ENCODE results near the gene LMO1. TPM values are rescaled to one million over a fixed set of nuclear protein-coding genes. Genes with fewer than 3 reads are reported as not detected.

Gene LMO1
- polyA plus RNA-seq, 3 donors = not detected

DNA sequence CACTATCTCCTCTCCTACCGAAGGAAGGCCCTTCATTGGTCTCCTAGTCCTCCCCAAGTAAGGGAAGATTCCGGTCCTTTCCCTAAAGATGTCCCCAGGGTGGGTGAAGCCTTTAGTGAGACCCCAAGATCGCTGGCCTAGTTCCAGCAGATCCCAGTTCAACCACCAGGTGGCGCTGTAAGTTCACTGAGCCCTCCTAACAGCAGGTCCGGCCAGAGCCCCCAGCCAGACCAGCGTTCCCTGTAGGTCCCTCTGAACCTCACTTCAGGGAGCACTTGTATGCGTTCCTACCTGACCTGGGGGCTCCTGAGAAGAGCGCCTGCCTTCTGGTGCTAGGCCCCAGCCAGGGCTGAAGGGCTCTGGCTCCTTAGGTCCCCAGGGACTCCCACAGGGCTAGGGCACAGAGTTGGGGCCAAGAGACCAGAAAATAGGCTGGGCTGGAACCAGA, 38.1 kb downstream of the LMO1 start:
- Histone ChIP-seq H3K79me2 (ENCODE audit: insufficient read depth, low read length) (no peaks in the 10 kb centered on the region), H3K9ac (ENCODE audit: insufficient read depth, low read length, poor library complexity, severe bottlenecking) (no peak overlapping the region), H2AFZ (ENCODE audit: insufficient read depth, low read depth, low read length, poor library complexity, severe bottlenecking) (no peak overlapping the region), H3K9me3 (replicated peaks in 1 of 2; ENCODE audit: control insufficient read depth in 1 of 2, insufficient read depth in 1 of 2, low read length in 2 of 2) (no peaks in the 10 kb centered on the region), H3K4me3 (replicated peaks in 1 of 3; ENCODE audit: low read depth in 2 of 3, low read length in 3 of 3) (no peak overlapping the region), H3K36me3 (replicated peaks in 1 of 2; ENCODE audit: control insufficient read depth in 1 of 2, insufficient read depth in 2 of 2, low read length in 2 of 2) (no peaks in the 10 kb centered on the region), H3K4me2 (replicated peaks; ENCODE audit: extremely low read depth, low read length, poor library complexity, severe bottlenecking) (no peak overlapping the region), H3K4me1 (ENCODE audit: control insufficient read depth in 1 of 2, insufficient read depth in 2 of 2, low read length in 2 of 2) (peaks cover 4 to 13% of the 10 kb centered on the region in 2 donors), H3K27ac (ENCODE audit: low read depth in 1 of 2, low read length in 2 of 2) (no peak overlapping the region), H4K20me1 (ENCODE audit: insufficient read depth, low read length) (no peaks in the 10 kb centered on the region), H3K27me3 (ENCODE audit: control insufficient read depth in 2 of 2, insufficient read depth in 2 of 2, low read length in 2 of 2) (no peaks in the 10 kb centered on the region)
- intact Hi-C loops (cut with micrococcal nuclease) = loop anchor here (2.0 to 5.0 kb wide), 2 partner anchors 37 to 341 kb away; partner anchors contain the start of gene LMO1 (in 1 of the 2)
- TF ChIP-seq, protein P1, sequence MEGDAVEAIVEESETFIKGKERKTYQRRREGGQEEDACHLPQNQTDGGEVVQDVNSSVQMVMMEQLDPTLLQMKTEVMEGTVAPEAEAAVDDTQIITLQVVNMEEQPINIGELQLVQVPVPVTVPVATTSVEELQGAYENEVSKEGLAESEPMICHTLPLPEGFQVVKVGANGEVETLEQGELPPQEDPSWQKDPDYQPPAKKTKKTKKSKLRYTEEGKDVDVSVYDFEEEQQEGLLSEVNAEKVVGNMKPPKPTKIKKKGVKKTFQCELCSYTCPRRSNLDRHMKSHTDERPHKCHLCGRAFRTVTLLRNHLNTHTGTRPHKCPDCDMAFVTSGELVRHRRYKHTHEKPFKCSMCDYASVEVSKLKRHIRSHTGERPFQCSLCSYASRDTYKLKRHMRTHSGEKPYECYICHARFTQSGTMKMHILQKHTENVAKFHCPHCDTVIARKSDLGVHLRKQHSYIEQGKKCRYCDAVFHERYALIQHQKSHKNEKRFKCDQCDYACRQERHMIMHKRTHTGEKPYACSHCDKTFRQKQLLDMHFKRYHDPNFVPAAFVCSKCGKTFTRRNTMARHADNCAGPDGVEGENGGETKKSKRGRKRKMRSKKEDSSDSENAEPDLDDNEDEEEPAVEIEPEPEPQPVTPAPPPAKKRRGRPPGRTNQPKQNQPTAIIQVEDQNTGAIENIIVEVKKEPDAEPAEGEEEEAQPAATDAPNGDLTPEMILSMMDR (IDR thresholded peaks at IDR 0.05) = peak; percentile 99
- peak; percentile 44 to 66 (median 66) for DNase-seq
- peaks cover 0 to 2% (median 0%) of the 10 kb centered on the region in 7 donors for H3K9me3 Mint-ChIP-seq
- H3K27ac Mint-ChIP-seq = peak overlapping the region in 1 of 7 donors; percentile 21
- no peak overlapping the region for H3K4me3 Mint-ChIP-seq
- 18% methylated on average over 7 of the region's 8 CpGs for WGBS (ENCODE audit: insufficient coverage)
- peaks cover 21% of the 10 kb centered on the region for H3K4me1 Mint-ChIP-seq
- no peaks in the 10 kb centered on the region for H3K36me3 Mint-ChIP-seq
- peaks cover 9 to 19% (median 11%) of the 10 kb centered on the region in 3 donors for H3K27me3 Mint-ChIP-seq (ENCODE audit: low read depth in 3 of 3)

DNA sequence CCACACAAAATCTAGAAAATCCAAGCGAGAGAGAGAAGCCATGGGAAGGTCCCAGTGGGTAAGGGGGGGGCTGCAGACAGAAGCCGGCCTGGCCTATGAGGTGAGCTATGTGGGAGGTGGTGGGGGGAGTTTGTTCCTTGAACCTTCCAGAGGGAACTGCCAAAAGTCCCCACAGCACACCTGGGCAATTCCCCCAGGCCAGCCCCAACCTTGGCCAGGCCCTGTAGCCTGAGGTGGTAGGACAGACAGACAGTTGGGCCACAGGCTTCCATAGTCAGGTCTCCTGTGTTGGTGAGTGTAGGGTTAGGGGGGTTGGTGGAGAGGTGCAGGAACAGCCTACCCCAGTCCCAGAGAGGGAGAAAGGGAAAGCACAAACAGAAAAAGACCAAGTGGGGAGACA, 39.0 kb downstream of the LMO1 start:
- H3K79me2 ChIP-seq (ENCODE audit: insufficient read depth, low read length) = no peaks in the 10 kb centered on the region
- no peaks in the 10 kb centered on the region for H3K36me3 Mint-ChIP-seq
- peaks cover 4 to 13% of the 10 kb centered on the region in 2 donors for H3K4me1 ChIP-seq (ENCODE audit: control insufficient read depth in 1 of 2, insufficient read depth in 2 of 2, low read length in 2 of 2)
- H2AFZ ChIP-seq (ENCODE audit: insufficient read depth, low read depth, low read length, poor library complexity, severe bottlenecking) = no peak overlapping the region
- H3K4me3 Mint-ChIP-seq = no peak overlapping the region
- no peak for DNase-seq
- peaks cover 12 to 22% (median 15%) of the 10 kb centered on the region in 3 donors for H3K27me3 Mint-ChIP-seq (ENCODE audit: low read depth in 3 of 3)
- peaks cover 21% of the 10 kb centered on the region for H3K4me1 Mint-ChIP-seq
- no CpG with 5 or more reads among the region's 2 CpGs for WGBS (ENCODE audit: insufficient coverage)
- H3K27ac ChIP-seq (ENCODE audit: low read depth in 1 of 2, low read length in 2 of 2) = no peak overlapping the region
- no peaks in the 10 kb centered on the region for H4K20me1 ChIP-seq (ENCODE audit: insufficient read depth, low read length)
- intact Hi-C loops (cut with micrococcal nuclease) = loop anchor here (2.0 to 5.0 kb wide), 2 partner anchors 38 to 342 kb away; partner anchors contain the start of gene LMO1 (in 1 of the 2)
- H3K36me3 ChIP-seq (replicated peaks in 1 of 2; ENCODE audit: control insufficient read depth in 1 of 2, insufficient read depth in 2 of 2, low read length in 2 of 2) = no peaks in the 10 kb centered on the region
- TF ChIP-seq, protein P1 (IDR thresholded peaks at IDR 0.05) = no peak
- no peaks in the 10 kb centered on the region for H3K27me3 ChIP-seq (ENCODE audit: control insufficient read depth in 2 of 2, insufficient read depth in 2 of 2, low read length in 2 of 2)
- no peak overlapping the region for H3K4me2 ChIP-seq (replicated peaks; ENCODE audit: extremely low read depth, low read length, poor library complexity, severe bottlenecking)
- no peak overlapping the region for H3K9ac ChIP-seq (ENCODE audit: insufficient read depth, low read length, poor library complexity, severe bottlenecking)
- H3K9me3 ChIP-seq (replicated peaks in 1 of 2; ENCODE audit: control insufficient read depth in 1 of 2, insufficient read depth in 1 of 2, low read length in 2 of 2) = no peaks in the 10 kb centered on the region
- no peak overlapping the region for H3K4me3 ChIP-seq (replicated peaks in 1 of 3; ENCODE audit: low read depth in 2 of 3, low read length in 3 of 3)
- H3K9me3 Mint-ChIP-seq = peaks cover 0 to 2% (median 0%) of the 10 kb centered on the region in 7 donors
- H3K27ac Mint-ChIP-seq = no peak overlapping the region

Measured in CD14-positive monocyte (primary cell).